ENCODE data around the gene ADGRE2. TPM values are rescaled to one million over a fixed set of nuclear protein-coding genes. Genes with fewer than 3 reads are reported as not detected.

ADGRE2 gene
- total RNA-seq, 2 experiments from 2014 or later = 0.11 TPM; not detected in 1

- no peaks in the 10 kb centered on the region for H4K20me1 ChIP-seq (ENCODE audit: insufficient read depth, low read length)
- no peak overlapping the region for H2AFZ ChIP-seq (ENCODE audit: low read length)
- no peak for DNase-seq (ENCODE audit: low spot score)
- TF ChIP-seq CTCF (conservative IDR thresholded peaks at IDR 0.05; ENCODE audit: low read length) (no peak), EZH2phosphoT487 (IDR thresholded peaks at IDR 0.05; ENCODE audit: borderline replicate concordance, low read depth, low read length) (no peak)
- H3K9me2 ChIP-seq (ENCODE audit: insufficient read depth, low read length) = no peaks in the 10 kb centered on the region
- CTCF ChIA-PET (ENCODE audit: unreplicated experiment) = no interaction called here
- no peaks in the 10 kb centered on the region for H3K79me2 ChIP-seq (ENCODE audit: insufficient read depth, low read depth, low read length)
- no TSS peak for BruUV-seq (replicated peaks)
- H3K36me3 ChIP-seq (ENCODE audit: insufficient read depth, low read length) = no peaks in the 10 kb centered on the region
- H3K4me3 ChIP-seq (ENCODE audit: low read depth, low read length, poor library complexity, severe bottlenecking) = no peak overlapping the region
- POLR2A ChIA-PET = no interaction called here
- no peak overlapping the region for H3K4me2 ChIP-seq (ENCODE audit: low read length)
- no peak overlapping the region for H3K27ac ChIP-seq (ENCODE audit: low read depth, low read length, poor library complexity, severe bottlenecking)
- intact Hi-C loops (cut with micrococcal nuclease; ENCODE audit: unreplicated experiment) = no loop called here
- H3K9me3 ChIP-seq (ENCODE audit: low read length) = no peaks in the 10 kb centered on the region
- no peaks in the 10 kb centered on the region for H3K4me1 ChIP-seq (ENCODE audit: insufficient read depth, low read length, poor library complexity, severe bottlenecking)
Observed at GRCh38 chr19:14762111-14762510, 16.2 kb downstream of the ADGRE2 start.

GRCh38 chr19:14761607-14762006 lies 16.8 kb downstream of the ADGRE2 start:
- no peaks in the 10 kb centered on the region for H3K36me3 ChIP-seq (ENCODE audit: insufficient read depth, low read length)
- intact Hi-C loops (cut with micrococcal nuclease; ENCODE audit: unreplicated experiment) = no loop called here
- no peaks in the 10 kb centered on the region for H3K9me2 ChIP-seq (ENCODE audit: insufficient read depth, low read length)
- no peaks in the 10 kb centered on the region for H3K9me3 ChIP-seq (ENCODE audit: low read length)
- no TSS peak for BruUV-seq (replicated peaks)
- no peak for DNase-seq (ENCODE audit: low spot score)
- no peaks in the 10 kb centered on the region for H4K20me1 ChIP-seq (ENCODE audit: insufficient read depth, low read length)
- H3K4me2 ChIP-seq (ENCODE audit: low read length) = no peak overlapping the region
- no peaks in the 10 kb centered on the region for H3K4me1 ChIP-seq (ENCODE audit: insufficient read depth, low read length, poor library complexity, severe bottlenecking)
- TF ChIP-seq EZH2phosphoT487 (IDR thresholded peaks at IDR 0.05; ENCODE audit: borderline replicate concordance, low read depth, low read length) (no peak), CTCF (conservative IDR thresholded peaks at IDR 0.05; ENCODE audit: low read length) (no peak)
- no peak overlapping the region for H2AFZ ChIP-seq (ENCODE audit: low read length)
- no peaks in the 10 kb centered on the region for H3K79me2 ChIP-seq (ENCODE audit: insufficient read depth, low read depth, low read length)
- ChIA-PET POLR2A (interaction anchor here (0.6 kb wide), 1 partner anchor 406 kb away, joined by 3 read pairs; no protein-coding TSS in a partner anchor), CTCF (ENCODE audit: unreplicated experiment) (no interaction called here)
- H3K4me3 ChIP-seq (ENCODE audit: low read depth, low read length, poor library complexity, severe bottlenecking) = no peak overlapping the region
- no peak overlapping the region for H3K27ac ChIP-seq (ENCODE audit: low read depth, low read length, poor library complexity, severe bottlenecking)

- no peak overlapping the region for H2AFZ ChIP-seq (ENCODE audit: low read length)
- no peaks in the 10 kb centered on the region for H3K36me3 ChIP-seq (ENCODE audit: insufficient read depth, low read length)
- ChIA-PET CTCF (ENCODE audit: unreplicated experiment) (no interaction called here), POLR2A (no interaction called here)
- DNase-seq (ENCODE audit: low spot score) = no peak
- H3K9me3 ChIP-seq (ENCODE audit: low read length) = no peaks in the 10 kb centered on the region
- no peaks in the 10 kb centered on the region for H3K79me2 ChIP-seq (ENCODE audit: insufficient read depth, low read depth, low read length)
- intact Hi-C loops (cut with micrococcal nuclease; ENCODE audit: unreplicated experiment) = no loop called here
- no peaks in the 10 kb centered on the region for H3K9me2 ChIP-seq (ENCODE audit: insufficient read depth, low read length)
- no peak for TF ChIP-seq CTCF (conservative IDR thresholded peaks at IDR 0.05; ENCODE audit: low read length)
- no peak for TF ChIP-seq EZH2phosphoT487 (IDR thresholded peaks at IDR 0.05; ENCODE audit: borderline replicate concordance, low read depth, low read length)
- no peak overlapping the region for H3K27ac ChIP-seq (ENCODE audit: low read depth, low read length, poor library complexity, severe bottlenecking)
- H3K4me2 ChIP-seq (ENCODE audit: low read length) = no peak overlapping the region
- no peaks in the 10 kb centered on the region for H3K4me1 ChIP-seq (ENCODE audit: insufficient read depth, low read length, poor library complexity, severe bottlenecking)
- H4K20me1 ChIP-seq (ENCODE audit: insufficient read depth, low read length) = no peaks in the 10 kb centered on the region
- no TSS peak for BruUV-seq (replicated peaks)
- no peak overlapping the region for H3K4me3 ChIP-seq (ENCODE audit: low read depth, low read length, poor library complexity, severe bottlenecking)
Observed at GRCh38 chr19:14758816-14759215, 19.5 kb downstream of the ADGRE2 start.

Data from OCI-LY7 (cell line).